Midbrain (tissue), 1 donor: Measurements from ENCODE around the gene GABRD.

Experiments used
- DNase-seq: peaks from one replicate; lab custom pipeline; 2025; lab: John Stamatoyannopoulos, UW

GABRD gene

DNA sequence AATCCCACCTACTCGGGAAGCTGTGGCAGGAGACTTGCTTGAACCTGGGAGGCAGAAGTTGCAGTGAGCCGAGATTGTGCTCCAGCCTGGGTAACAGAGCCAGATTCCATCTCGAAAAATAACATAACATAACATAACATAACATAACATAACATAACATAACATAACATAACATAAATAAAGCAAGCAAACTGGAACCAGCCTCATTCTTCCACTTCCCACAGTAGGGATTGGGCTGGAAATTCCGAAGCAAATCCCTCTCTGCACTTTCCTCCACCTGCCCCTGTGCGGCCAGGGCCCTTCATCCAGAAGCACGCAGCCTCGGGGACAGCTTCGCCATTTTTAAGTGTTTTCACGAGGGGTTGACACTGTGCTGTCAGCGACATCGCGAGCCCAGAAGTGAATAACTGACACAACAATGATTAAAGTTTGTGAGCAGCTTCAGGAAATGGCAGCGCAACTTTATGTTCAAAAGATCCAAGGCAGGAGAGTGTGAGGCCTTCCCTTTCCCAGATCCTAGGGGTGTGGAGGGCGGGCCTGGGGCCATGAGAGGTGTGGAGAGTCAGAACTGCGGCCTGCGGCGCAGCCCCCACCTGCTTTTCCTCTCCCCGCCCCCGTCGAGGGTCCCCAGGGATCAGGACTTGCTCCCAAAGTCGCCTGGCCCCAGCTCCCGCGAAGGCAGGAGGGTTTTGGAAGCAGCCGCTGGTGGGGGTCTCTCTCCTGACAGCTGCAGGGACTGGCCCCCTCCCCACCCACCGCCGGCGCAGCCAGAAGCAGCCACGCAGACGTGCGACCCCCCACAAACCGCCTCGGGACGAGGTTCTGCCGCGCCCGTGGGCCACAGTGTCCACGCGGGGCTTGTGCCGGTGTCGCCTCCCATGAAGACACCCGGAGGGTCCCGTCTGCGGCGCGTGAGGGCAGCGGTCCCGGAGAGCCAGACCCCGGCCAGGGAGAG, 651 bp upstream of the GABRD start:
- no peak for DNase-seq

DNA sequence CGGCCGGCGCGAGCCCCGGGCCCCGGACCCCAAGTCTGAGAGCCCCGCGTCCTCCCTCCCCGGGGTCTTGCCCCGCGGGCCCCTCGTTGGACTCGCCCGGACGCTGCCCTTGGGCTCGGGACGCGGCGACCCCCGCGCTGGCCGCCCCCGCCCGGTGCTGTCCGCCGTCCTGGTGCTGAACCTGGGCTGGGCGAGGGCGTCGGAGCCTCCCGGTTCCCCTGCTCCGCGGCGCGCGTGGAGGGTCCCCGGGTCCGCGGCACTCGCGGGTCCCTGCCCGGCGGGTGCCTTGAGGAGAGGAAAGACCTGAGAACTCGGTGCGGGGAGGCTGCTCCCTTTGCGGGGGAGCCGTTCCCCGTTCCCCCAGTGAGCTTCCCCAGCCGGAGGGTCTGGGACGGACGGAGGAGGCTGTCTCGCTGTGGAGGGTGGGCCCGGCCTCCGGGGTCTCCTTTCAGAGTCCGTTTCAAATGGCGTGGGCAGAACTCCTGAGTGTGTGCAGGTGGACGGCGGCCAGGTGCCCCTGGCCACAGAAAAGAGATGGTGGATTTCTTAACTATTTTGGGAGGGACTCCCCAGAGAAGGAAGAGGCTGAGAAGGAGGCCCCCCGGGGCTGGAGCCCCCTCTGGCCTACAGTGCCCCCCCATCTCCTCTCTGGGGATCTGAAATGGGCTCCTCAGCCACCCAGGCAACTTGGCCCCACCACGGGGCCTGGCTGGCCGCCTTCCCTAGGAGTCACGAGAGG, 595 bp downstream of the GABRD start:
- no peak for DNase-seq

DNA sequence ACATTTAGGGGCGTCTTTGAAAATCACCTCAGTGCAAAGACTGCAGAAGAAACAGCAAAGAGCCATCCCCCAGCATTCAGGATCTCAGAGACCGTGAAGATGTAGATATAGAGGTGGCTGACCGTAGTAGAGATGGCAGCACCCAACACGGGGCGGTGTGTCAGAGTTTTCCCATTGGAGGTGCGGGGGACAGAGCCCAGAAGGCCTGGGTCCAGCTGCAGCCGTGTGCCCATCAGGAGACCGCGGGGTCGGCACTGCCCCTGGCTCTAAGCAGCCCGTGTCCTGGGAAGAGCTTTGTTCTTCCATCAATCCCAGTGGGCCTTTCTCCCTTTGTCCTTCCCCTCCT, 1.1 kb downstream of the GABRD start:
- no peak for DNase-seq

DNA sequence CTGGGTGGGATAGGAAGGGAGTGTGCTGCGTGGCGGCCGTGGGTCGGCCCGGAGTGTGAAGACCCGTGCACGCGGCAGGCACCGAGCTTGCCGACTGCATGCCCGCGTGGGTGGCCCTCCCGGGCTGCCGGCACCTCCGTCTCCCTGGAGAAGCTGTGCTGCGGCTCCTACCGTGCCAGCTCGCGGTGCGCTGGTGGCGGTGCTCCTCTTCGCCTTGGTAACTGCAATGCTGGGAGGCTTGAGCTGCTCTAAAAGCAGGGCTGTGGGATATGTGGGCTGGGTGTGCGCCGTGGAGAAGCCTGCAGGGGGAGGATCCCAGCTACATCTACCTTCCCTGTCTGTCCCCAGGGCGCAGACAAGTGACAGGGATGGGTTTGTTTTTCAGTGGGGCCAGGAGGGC, 2.4 kb downstream of the GABRD start:
- no peak for DNase-seq

DNA sequence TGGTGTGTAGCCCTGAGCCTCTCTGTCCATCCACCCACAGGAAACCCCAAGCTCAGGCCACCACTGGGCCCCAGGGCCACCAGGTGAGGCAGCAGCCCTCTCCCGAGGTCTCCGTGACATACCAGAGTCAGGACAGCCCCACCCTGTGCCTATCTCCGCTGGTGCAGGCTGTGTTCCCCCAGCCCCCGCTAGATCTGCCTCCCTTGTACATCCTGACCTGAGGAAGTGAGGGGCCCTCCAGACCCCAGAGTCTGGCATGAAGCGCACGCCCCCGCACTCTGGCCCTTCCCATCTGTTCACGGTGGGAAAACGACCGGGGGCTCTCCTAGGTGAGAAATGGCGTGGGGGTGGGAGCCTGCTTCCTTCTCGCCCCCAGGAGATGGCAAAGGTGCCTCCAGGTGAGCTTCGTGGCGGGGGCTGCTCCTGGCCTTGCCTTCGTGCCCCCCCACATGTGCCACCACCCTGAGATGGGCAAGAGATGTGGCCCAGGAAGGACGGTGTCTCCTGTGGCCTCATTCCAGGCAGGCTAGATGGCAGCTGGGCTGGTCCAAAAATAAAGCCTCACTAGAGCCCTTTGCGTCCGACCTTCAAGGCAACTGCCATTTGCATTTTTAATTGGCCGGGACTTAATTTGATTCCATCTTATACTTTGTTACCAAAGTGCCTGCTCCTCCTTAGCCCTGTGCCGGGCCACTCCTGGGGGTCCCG, 3.1 kb downstream of the GABRD start:
- DNase-seq, result no peak

DNA sequence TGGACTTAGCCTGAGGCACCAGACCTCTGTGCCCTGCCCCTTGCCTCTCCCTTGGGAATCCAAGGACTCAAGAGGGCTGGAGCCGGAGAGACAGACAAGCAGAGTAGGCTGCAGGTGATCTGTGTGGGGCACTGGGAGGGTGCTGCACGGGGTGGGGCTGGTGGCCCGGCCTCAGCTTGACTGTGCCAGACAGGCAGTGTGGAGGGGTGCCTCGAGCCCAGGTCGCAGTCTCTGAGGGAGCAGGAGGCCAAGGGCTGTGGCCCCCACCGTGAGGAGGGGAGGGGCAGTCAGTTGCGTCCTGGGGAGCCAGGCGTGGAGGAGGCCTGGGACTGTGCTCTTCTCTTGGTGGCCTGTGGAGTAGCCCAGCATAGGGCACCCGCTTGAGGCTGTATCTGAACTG, 4.0 kb downstream of the GABRD start:
- no peak for DNase-seq

DNA sequence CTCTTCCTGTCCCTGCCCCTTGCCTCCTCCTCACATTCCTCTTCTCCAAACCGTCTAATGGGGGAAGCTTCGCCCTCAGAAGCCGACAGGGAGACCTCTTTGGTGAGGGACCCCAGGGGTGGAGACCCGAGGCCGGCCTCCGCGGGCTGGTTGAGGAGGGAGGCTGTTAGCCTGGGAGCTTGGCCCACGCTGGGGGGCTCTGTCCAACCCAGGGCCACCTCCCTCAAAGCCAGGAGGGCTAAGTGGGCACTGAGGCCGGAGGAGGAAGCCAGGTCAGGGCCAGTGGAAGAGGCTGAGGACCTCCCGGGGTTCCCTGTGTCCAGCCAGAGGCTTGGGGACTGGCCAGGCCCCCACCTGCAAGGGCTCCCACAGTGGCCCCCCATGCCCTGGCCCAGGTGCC, 5.3 kb downstream of the GABRD start:
- no peak for DNase-seq

DNA sequence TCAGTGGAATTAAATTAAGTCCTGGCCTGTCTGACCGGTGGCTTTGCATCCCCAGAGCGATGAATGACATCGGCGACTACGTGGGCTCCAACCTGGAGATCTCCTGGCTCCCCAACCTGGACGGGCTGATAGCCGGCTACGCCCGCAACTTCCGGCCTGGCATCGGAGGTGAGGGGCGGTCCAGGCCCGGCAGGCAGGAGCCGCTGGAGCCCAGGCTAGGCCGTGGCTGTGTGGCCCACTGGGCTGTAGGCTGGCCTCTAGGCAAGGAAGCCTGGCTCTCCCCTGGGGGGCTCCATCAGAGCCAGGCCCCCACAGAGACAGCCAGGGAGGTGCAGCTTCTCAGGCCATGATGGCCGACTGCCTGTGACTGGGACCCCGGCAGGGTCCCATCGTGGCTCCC, 5.7 kb downstream of the GABRD start:
- no peak for DNase-seq

DNA sequence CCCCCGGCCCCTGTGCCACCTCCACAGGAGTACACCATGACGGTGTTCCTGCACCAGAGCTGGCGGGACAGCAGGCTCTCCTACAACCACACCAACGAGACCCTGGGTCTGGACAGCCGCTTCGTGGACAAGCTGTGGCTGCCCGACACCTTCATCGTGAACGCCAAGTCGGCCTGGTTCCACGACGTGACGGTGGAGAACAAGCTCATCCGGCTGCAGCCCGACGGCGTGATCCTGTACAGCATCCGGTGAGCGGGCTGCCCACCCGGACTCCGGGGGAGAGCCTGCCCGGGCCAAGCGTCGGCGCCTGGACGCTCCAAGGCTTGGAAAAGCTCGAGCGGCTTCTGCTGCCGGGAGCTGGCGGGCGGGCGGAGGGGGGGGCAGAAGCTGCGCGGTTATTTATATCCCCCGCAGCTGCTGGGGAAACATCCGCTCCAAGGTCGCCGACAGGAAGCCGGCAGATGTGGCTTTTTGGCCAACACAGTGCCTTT, 6.4 kb downstream of the GABRD start:
- no peak for DNase-seq

DNA sequence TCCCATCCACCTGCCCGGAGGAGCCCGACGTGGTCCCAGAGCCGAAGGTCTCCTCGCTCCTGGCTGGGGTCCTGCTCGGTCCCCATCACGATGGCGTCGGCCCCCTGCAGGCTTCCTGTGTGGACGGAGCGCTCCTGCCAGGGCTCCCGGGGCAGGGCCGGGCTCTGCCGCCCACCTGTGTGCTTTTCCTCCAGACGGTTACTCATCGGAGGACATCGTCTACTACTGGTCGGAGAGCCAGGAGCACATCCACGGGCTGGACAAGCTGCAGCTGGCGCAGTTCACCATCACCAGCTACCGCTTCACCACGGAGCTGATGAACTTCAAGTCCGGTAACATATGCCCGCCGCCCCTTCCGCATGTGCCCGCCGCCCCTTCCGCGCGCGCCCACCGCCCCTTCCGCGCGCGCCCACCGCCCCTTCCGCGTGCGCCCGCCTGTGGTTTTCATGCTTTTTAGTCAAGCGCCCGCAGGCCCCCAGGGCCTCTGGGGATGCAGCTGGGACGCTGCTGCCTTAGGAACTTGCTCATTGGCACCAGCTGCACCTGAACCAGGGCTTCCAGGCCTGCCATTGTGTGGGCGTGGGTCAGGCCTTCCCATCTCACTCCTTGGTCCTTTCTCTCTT, 8.9 kb downstream of the GABRD start:
- no peak for DNase-seq

DNA sequence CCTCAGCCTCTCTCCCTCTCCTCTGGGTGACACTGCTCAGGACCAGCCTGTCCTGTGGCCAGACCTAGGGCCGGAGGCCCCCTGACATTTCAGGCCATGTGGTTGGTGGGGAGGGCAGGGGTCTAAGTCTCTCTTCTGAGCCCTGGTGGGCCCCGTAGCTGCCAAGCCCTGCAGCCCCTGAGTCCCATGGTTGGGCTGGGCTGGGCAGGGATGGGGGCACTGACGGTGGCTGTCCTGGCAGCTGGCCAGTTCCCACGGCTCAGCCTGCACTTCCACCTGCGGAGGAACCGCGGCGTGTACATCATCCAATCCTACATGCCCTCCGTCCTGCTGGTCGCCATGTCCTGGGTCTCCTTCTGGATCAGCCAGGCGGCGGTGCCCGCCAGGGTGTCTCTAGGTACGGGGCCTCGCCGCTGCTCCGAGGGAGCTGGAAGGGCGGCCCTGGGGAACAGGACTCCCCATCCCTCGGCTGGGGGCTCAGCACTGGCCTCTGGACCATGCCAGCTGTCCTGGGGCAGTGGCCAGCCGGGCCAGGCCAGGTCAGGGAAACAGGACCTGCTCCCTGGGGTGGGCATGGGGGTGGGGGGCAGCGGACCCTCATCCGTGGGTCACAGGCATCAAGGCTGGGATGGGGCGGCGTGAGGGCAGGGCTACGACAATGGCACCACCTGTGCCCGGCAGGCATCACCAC, 9.9 kb downstream of the GABRD start:
- no peak for DNase-seq

DNA sequence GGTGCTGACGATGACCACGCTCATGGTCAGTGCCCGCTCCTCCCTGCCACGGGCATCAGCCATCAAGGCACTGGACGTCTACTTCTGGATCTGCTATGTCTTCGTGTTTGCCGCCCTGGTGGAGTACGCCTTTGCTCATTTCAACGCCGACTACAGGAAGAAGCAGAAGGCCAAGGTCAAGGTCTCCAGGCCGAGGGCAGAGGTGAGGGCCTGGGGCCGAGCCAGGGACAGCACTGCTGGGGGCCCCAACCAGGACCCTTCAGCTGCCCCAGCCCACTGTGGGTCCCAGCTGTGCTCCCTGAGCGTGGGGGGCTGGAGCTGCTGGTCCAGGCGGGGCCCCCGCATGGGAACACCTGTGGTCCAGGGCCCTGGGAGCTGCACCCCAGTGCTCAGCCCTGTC, 10.4 kb downstream of the GABRD start:
- no peak for DNase-seq

DNA sequence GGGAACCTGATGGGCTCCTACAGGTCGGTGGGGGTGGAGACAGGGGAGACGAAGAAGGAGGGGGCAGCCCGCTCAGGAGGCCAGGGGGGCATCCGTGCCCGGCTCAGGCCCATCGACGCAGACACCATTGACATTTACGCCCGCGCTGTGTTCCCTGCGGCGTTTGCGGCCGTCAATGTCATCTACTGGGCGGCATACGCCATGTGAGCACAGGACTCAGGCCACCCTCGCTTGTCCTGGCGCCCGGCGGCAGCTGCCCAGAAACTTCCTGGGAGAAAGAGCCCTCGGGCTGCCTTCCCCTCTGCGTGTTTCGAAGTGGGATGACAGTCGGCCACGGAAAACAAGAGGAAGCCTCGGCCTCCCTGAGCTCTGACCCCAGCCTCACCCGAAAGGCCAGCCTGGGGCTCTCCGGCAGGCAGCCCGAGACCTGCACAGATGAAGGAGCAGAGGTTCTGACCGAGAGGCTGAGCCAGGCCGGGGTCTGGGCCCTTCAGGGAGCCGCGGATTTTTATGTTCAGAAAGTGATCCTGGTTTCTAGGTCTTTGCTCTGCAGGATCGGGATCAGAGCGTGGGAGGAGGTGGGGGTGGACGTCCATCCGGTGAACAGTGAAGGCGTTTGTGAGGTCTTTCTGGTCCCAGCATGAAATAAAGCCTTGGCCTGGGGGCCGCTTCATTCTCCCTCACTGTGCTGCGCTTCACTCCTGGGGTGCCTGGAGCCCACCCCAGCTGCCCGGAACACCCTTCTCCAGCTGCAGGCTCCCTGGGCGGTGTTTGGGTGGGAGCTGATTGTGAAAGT, 11.1 kb downstream of the GABRD start:
- no peak for DNase-seq

DNA sequence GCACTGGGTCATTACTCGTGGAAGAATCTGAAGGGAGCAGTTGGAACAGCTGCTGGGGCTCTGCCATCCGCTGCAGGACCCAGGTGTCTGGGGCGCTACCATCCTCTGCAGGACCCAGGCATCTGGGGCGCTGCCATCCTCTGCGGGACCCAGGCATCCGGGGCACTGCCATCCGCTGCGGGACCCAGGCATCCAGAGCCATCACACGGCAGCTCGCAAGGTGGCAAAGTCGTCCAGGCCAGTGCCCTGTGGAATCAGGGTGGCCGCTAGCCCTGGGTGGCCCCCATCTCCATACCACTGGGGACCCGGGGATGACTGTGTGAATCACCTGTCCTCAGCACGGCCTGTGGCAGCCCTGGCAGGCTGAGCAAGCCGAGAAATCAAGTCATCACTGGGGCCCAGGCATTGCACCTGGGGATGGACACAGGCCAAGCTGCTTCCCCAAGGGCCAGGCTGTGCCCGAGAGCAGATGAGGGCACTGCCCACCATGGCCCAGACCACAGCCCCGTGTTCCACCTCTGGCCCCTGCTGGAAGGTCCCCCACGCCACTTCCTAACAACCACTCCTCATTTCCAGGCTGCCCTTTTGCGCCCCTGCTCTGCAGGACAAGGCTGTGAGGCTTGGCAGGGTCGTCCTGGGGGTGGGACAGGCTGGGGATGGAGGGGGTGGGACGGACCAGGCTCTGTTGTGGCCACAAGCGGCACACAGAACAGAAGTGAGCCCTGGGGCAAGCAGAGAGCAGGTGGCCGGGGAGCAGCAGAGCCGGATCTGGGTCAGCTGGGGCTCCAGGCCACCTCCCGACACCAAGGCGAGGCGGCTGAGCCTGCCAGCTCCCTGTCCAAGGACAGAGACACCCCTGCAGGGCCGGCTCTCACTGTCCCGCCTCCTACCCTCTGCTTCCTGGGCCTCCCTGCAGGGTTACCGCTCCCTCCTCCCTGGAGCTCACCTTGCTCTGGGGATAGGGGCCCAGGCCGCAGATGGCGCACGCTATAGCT, 12.7 kb downstream of the GABRD start:
- no peak for DNase-seq

DNA sequence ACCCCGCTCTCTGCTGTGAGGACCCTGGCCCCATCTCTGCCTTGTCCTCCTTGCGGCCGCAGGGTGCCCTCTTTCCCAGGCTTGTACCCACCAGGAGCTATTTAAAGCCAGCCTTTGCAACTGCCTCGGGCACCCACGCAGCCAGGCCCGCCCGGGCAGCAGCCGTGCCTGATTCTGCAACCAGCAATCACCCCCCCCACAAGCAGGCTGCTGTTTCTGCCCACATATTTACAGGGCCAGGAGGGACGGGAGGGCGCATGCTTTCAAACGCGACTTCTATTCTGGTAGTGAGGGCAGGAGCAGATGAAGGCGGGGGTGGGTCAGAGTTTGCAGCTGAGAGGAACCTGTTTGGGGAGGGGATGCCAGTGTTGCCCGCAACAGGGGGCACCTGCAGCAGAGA, 13.6 kb downstream of the GABRD start:
- no peak for DNase-seq

DNA sequence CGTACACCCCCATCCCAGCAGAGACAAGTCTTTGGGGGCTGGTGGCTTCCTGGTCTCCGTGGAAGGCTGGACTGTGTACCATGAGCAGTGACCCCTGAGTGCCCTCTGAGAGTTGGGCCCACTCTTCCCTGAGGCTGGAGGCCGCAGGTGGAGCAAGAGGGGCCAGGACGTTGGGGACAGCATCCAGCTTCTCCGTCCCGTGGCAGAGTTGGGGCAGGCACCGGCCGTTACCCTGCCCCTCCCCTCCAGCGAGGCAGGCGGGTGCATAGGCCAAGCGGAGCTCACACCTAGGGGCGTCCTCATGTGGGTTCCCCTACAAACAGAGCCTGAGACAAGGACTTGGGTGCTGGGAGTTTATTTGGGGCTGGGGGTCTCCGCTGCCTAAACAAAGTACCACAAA, 14.0 kb downstream of the GABRD start:
- no peak for DNase-seq

DNA sequence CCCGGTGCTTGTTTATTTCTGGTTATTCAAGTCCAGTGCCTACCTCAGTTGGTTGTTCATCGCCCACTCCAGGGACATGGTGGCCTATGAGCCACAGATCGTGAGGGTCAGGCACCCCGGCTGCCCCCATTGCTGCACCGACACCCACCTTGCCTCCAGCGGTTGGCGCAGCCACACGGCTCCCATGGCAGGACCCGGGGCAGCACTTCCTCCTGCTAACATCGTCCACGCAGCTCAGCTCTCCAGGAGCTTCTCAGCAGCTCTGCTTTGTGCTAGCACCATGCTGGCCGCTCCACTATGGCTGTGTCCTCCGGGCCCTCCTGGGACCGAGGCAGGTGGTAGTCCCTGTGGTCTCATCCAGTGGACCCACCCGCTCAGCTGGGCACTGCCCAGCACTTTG, 17.1 kb downstream of the GABRD start:
- no peak for DNase-seq

DNA sequence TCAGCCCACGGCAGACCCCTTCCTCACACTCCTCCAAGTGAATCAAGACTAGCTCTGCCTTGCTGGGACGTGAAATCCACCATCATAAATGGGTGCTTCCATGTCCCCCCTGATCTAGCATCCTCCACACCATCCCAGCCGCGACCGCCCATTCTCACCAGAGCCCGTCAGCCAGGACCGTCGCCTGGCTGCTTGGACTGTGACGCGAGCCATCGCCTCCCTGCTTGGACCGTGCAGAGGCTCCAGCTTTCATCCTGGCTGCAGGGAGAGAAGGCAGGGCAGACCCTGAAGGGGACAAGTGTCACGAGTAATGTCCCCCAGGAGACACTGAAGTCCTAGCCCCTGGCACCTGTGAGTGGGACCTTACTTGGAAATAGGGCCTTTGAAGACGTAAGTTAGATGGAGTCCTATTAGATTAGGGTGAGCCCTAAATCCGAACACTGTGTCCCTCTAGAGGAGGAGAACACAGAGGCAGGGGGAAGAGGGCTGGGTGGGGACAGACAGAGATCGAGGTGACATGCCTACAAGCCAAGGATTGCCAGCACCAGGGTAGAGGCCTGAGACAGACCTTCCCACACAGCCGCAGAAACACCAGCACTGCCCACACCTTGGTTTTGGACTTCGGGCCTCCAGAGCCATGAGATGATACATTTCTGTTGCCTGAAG, 18.3 kb downstream of the GABRD start:
- no peak for DNase-seq

DNA sequence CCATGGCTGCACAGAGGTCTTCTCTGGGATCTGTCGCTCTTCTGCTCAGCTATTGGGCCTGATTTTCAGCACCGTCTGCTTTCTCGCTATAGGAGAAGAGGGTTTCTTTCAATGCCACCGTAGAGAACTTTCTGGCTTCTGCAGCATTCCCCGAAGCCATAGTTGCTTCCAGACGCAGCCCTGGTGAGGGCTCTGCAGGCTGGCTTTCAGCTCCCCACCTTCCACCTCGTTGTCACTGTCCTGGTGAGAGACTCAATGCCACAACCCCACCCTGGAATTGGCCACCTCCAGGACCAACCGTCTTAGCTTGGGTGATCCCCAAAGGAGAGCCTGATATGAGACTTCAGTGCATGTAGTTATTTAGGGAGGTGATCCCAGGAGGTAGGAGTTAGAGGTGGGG, 19.1 kb downstream of the GABRD start:
- no peak for DNase-seq
